Glutamatergic neuron (in vitro differentiated cells): Measurements from ENCODE around the gene GOLGA8H. TPM values are rescaled to one million over a fixed set of nuclear protein-coding genes. Genes with fewer than 3 reads are reported as not detected.
"Not testable (repeated sequence)": the region's sequence is repeated elsewhere in the genome, so short reads cannot be mapped to it uniquely, and the experiment has no call there.

Source experiments
- DNase-seq: peaks from one replicate; pipeline ENCODE4 v3.0.0; 2022
- H3K27ac Mint-ChIP-seq: one replicate; pipeline ENCODE4 v1.8.0; 2020; ENCODE audit warnings: mild to moderate bottlenecking, mixed read lengths, inconsistent platforms; ENCODE audit not compliant: unreplicated experiment
- H3K27me3 Mint-ChIP-seq: one replicate; pipeline ENCODE4 v1.8.0; 2020; ENCODE audit warnings: mild to moderate bottlenecking, moderate library complexity, mixed read lengths, inconsistent platforms; ENCODE audit not compliant: unreplicated experiment
- H3K36me3 Mint-ChIP-seq: one replicate; pipeline ENCODE4 v1.8.0; 2020; ENCODE audit warnings: mild to moderate bottlenecking, mixed read lengths, inconsistent platforms; ENCODE audit not compliant: unreplicated experiment
- H3K4me1 Mint-ChIP-seq: one replicate; pipeline ENCODE4 v1.8.0; 2020; ENCODE audit warnings: mild to moderate bottlenecking, low read depth, mixed read lengths, inconsistent platforms; ENCODE audit not compliant: unreplicated experiment
- H3K4me3 Mint-ChIP-seq: one replicate; pipeline ENCODE4 v1.8.0; 2020; ENCODE audit warnings: mild to moderate bottlenecking, mixed read lengths, inconsistent platforms; ENCODE audit not compliant: unreplicated experiment
- H3K9me3 Mint-ChIP-seq: one replicate; pipeline ENCODE4 v1.8.0; 2020; ENCODE audit warnings: mild to moderate bottlenecking, moderate library complexity, mixed read lengths, inconsistent platforms; ENCODE audit not compliant: unreplicated experiment
- CTCF ChIP-seq: fragments of 200-600 bp; sonication (generic); IDR thresholded peaks from one replicate; pipeline ENCODE4 v1.5.0; 2021; ENCODE audit not compliant: partially characterized antibody, unreplicated experiment
- long read RNA-seq: library from polyadenylated mRNA; unstranded; transcript quantifications from one replicate; pipeline ENCODE4 v2.0.0, GENCODE V29; 2020; ENCODE audit not compliant: unreplicated experiment
- total RNA-seq: library from RNA; stranded (reverse); fragmentation: NEBNext Ultra II Directional; extraction: Animal tissue kit (Norgen Biotek cat#: 25700); gene quantifications from one replicate; pipeline ENCODE4 v1.2.1, GENCODE V29; 2021; ENCODE audit not compliant: unreplicated experiment

The GOLGA8H gene
- total RNA-seq, result not detected
- long read RNA-seq, result 0 reads

- not testable (repeated sequence) for H3K27ac Mint-ChIP-seq, H3K4me1 Mint-ChIP-seq, H3K27me3 Mint-ChIP-seq, H3K36me3 Mint-ChIP-seq, DNase-seq, H3K9me3 Mint-ChIP-seq, H3K4me3 Mint-ChIP-seq
These were observed at the start of gene GOLGA8H for GRCh38 chr15:30603796-30604195. GOLGA8H (plus strand) TSS chr15:30604028; CDS start chr15:30604126, 98 bp downstream.

GRCh38 chr15:30566949-30567348, 36.9 kb upstream of the GOLGA8H start:
- not testable (repeated sequence) for H3K4me1 Mint-ChIP-seq, H3K9me3 Mint-ChIP-seq, H3K36me3 Mint-ChIP-seq, H3K27ac Mint-ChIP-seq, H3K27me3 Mint-ChIP-seq, H3K4me3 Mint-ChIP-seq
- peak; percentile 11 for DNase-seq
- TF ChIP-seq CTCF, result peak; percentile 53

DNA sequence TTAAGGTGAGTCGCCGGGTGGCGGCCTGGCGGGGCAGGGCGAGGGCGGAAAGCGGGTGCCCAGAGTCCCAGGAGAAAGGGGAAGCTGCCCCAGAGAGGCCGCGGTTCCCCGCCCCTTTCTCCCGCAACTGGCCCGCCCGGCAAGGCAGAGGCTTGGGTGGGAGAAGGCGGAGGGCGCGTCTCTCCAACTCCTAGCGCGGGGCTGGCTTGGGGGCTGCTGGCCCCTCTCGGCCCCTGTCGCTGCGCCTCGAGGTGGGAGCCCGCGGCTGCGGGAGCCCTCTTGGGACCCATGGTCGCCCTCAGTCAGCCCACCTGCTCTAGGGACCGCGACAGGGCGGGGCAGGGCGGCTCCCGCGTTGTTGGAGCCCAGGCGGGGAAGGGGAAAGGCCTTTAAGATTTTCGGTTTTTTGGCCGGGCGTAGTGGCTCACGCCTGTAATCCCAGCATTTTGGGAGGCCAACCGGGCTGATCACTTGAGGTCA, 30.8 kb upstream of the GOLGA8H start:
- H3K4me1 Mint-ChIP-seq, H3K27ac Mint-ChIP-seq, DNase-seq, H3K4me3 Mint-ChIP-seq, H3K9me3 Mint-ChIP-seq, H3K27me3 Mint-ChIP-seq, H3K36me3 Mint-ChIP-seq: not testable (repeated sequence)

GRCh38 chr15:30579394-30579970, 24.3 kb upstream of the GOLGA8H start:
- not testable (repeated sequence) for H3K9me3 Mint-ChIP-seq, DNase-seq, H3K4me1 Mint-ChIP-seq, H3K27ac Mint-ChIP-seq, H3K36me3 Mint-ChIP-seq, H3K27me3 Mint-ChIP-seq, H3K4me3 Mint-ChIP-seq

GRCh38 chr15:30580716-30581115, 23.1 kb upstream of the GOLGA8H start:
- H3K9me3 Mint-ChIP-seq, H3K36me3 Mint-ChIP-seq, H3K27ac Mint-ChIP-seq, H3K4me1 Mint-ChIP-seq, H3K4me3 Mint-ChIP-seq, H3K27me3 Mint-ChIP-seq, DNase-seq: not testable (repeated sequence)

DNA sequence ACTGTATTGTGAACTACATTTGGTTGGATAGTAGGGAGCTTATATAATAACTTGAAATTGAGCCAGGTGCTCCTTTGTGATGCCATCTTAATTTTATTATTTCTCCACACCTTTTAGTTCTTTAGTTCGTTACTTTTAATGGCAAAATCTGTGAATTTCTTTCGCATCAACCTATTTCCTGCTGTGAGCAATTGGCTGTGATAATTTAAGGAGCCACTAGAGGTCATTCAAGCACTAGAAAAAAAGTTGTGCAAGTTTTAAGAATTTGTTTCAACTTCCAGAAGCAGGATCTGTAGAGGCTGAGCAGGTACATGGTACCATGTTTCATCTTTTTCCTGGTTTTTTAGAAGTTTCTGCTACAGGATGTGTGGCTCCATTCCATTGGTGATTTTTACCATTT, 4.9 kb upstream of the GOLGA8H start:
- not testable (repeated sequence) for H3K4me1 Mint-ChIP-seq, H3K27ac Mint-ChIP-seq, H3K9me3 Mint-ChIP-seq, H3K4me3 Mint-ChIP-seq, DNase-seq, H3K27me3 Mint-ChIP-seq, H3K36me3 Mint-ChIP-seq

- H3K9me3 Mint-ChIP-seq, H3K27me3 Mint-ChIP-seq, H3K36me3 Mint-ChIP-seq, DNase-seq, H3K4me1 Mint-ChIP-seq, H3K4me3 Mint-ChIP-seq, H3K27ac Mint-ChIP-seq: not testable (repeated sequence)
These were observed 8.4 kb downstream of the GOLGA8H start for GRCh38 chr15:30612271-30612670.

- not testable (repeated sequence) for H3K36me3 Mint-ChIP-seq, H3K4me3 Mint-ChIP-seq, DNase-seq, H3K27ac Mint-ChIP-seq, H3K9me3 Mint-ChIP-seq, H3K4me1 Mint-ChIP-seq, H3K27me3 Mint-ChIP-seq
These were observed 17.5 kb downstream of the GOLGA8H start for GRCh38 chr15:30621342-30621741.
